IgD-negative memory B cell (primary cell): Measurements from ENCODE around the gene HAGHL. TPM values are rescaled to one million over a fixed set of nuclear protein-coding genes. Genes with fewer than 3 reads are reported as not detected.

Experiments used
- H3K27ac Mint-ChIP-seq, 3 donors: one replicate each; pipeline ENCODE4 v1.8.0; 2020 to 2022; ENCODE audit warnings: mild to moderate bottlenecking in 3 of 3, mixed read lengths in 3 of 3, moderate library complexity in 1 of 3
- H3K27me3 Mint-ChIP-seq: one replicate; pipeline ENCODE4 v1.8.0; 2021; ENCODE audit warnings: mixed read lengths
- H3K36me3 Mint-ChIP-seq: one replicate; pipeline ENCODE4 v1.8.0; 2020; ENCODE audit warnings: mild to moderate bottlenecking, mixed read lengths
- H3K4me1 Mint-ChIP-seq, 3 donors: one replicate each; pipeline ENCODE4 v1.8.0; 2020 to 2022; ENCODE audit warnings: mixed read lengths in 3 of 3, mild to moderate bottlenecking in 1 of 3
- H3K4me3 Mint-ChIP-seq, 4 donors: one replicate each; pipeline ENCODE4 v1.8.0; 2020 to 2022; ENCODE audit warnings: mild to moderate bottlenecking in 4 of 4, mixed read lengths in 4 of 4, moderate library complexity in 3 of 4
- H3K9me3 Mint-ChIP-seq, 3 donors: one replicate each; pipeline ENCODE4 v1.8.0; 2020 to 2021; ENCODE audit warnings: mixed read lengths in 3 of 3, mild to moderate bottlenecking in 1 of 3
- polyA plus RNA-seq: library from polyadenylated mRNA; unstranded; fragments of 300-500 nt; fragmentation: Illumina TruSeq; gene quantifications from one replicate; pipeline ENCODE4 v1.2.3, GENCODE V29; 2021

HAGHL gene, protein sequence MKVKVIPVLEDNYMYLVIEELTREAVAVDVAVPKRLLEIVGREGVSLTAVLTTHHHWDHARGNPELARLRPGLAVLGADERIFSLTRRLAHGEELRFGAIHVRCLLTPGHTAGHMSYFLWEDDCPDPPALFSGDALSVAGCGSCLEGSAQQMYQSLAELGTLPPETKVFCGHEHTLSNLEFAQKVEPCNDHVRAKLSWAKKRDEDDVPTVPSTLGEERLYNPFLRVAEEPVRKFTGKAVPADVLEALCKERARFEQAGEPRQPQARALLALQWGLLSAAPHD
- 10.0 TPM for polyA plus RNA-seq

DNA sequence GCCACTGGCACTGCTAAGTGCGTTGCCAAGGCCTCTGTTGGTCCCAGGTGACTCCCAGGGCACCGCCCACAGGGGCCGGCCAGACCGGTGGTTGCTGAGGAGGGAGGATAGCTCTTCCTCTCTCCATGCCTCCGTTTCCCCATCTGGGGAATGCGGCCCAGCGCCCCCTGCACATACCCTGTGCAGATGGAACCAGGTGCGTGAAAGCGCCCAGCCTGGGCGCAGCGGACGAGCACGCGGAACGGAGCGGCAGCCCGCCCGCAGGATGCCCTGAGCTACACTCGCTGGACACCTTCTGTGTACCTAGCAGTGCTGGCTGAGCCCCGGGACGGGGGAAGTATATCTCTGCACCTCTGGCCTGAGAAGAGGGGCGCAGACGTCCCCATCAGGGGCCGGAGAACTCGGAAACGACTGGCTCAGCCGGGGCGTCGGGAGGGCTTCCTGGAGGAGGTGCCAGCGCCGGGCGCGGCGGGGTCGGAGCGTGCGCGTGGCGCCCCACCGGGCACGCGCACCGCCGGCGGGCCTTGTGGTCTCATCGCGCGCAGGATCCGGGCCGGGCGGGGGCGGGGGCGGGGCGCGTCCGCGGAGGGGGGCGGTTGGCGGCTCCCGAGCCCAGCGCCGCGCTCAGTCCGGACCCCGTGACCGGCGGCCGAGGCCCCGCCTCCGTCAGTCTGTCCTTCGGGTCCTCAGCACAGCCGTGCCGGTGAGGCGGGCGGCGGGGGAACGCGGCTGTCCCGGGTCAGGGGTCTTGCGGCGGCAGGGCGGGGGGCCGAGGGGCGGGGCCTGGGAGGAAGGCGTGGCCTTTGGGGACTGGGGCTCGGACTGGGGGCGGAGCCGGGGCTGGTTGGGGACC, at the start of gene HAGHL, which contains the start of gene CCDC78:
HAGHL (plus strand) TSS at position 669 of the 853 bp plus-strand sequence. CDS start 404 bp downstream, outside the sequence.
CCDC78 (minus strand) TSS at position 6 of the 853 bp plus-strand sequence. CDS start 76 bp downstream, outside the sequence.
- peaks cover 0 to 2% (median 0%) of the 10 kb centered on the region in 3 donors for H3K4me1 Mint-ChIP-seq
- no peaks in the 10 kb centered on the region for H3K9me3 Mint-ChIP-seq
- H3K36me3 Mint-ChIP-seq: no peaks in the 10 kb centered on the region
- no peaks in the 10 kb centered on the region for H3K27me3 Mint-ChIP-seq
- peak within 1 kb of the TSS; percentile 78 to 98 (median 91) for H3K27ac Mint-ChIP-seq
- peak within 1 kb of the TSS; percentile 79 to 97 (median 90) for H3K4me3 Mint-ChIP-seq

DNA sequence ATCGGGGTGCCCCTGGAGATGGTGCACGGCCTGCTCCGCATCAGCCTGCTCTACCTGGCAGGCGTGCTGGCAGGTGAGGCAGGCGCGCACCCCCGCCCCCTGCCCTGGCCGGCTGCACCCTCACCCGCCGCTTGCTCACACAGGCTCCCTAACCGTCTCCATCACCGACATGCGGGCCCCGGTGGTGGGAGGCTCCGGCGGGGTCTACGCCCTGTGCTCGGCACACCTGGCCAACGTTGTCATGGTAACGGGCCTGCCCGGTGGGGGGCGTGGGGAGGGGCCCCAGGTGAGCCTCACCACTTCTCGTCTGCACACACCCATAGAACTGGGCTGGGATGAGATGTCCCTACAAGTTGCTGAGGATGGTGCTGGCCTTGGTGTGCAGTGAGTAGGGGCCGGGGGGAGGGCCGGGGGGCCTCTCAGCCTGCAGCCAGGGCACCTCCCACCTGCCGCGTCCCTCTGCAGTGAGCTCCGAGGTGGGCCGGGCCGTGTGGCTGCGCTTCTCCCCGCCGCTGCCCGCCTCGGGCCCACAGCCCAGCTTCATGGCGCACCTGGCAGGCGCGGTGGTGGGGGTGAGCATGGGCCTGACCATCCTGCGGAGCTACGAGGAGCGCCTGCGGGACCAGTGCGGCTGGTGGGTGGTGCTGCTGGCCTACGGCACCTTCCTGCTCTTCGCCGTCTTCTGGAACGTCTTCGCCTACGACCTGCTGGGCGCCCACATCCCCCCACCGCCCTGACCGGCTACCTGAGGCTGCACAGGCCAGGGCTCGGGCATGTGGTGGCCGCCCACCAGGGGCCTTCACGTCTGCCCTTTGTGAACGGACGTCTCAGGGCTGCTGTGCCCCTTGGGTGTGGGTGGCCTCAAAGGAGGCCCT, 49.4 kb upstream of the HAGHL start:
- no peaks in the 10 kb centered on the region for H3K9me3 Mint-ChIP-seq
- peaks cover 3 to 16% (median 13%) of the 10 kb centered on the region in 3 donors for H3K4me1 Mint-ChIP-seq
- peak overlapping the region in 2 of 3 donors; percentile 59 to 71 for H3K27ac Mint-ChIP-seq
- H3K4me3 Mint-ChIP-seq: peak overlapping the region; percentile 30 to 87 (median 77)
- no peaks in the 10 kb centered on the region for H3K36me3 Mint-ChIP-seq
- peaks cover 5% of the 10 kb centered on the region for H3K27me3 Mint-ChIP-seq

DNA sequence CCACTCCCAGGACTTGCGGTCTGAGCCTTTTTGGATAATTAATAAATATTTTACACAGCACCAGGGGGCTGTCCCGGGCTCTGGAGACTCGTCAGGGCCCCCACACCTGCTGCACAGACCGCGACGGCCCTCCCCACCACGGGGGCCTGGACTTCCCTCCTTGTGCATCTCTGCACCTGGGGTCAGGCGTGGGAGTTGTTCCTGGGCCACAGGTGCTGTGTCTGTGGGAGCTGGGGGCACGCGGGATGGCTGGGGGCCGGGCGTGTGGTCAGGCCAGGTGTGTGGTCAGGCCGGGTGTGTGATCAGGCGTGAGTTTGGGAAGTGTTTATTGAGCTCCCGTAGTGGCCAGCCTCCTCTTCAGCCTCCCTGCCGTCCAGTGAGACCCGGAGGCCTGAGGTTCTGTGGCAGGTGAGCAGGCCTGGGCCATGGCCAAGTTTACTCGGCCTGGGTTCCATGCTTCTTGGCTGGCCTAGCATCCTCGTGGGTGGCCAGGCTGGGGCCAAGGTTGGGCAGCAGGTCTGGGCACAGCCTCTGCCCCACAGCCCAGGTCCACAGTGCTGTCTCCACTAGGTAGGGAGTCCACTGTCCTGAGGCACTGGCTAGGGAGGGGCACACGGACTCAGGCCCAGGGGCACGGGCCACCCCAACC, 48.6 kb upstream of the HAGHL start:
- Mint-ChIP-seq H3K36me3 (no peaks in the 10 kb centered on the region), H3K9me3 (no peaks in the 10 kb centered on the region), H3K4me3 (peak overlapping the region in 2 of 4 donors; percentile 87 to 89), H3K27ac (peak overlapping the region in 1 of 3 donors; percentile 95), H3K27me3 (peaks cover 5% of the 10 kb centered on the region), H3K4me1 (peaks cover 3 to 17% (median 13%) of the 10 kb centered on the region in 3 donors)

DNA sequence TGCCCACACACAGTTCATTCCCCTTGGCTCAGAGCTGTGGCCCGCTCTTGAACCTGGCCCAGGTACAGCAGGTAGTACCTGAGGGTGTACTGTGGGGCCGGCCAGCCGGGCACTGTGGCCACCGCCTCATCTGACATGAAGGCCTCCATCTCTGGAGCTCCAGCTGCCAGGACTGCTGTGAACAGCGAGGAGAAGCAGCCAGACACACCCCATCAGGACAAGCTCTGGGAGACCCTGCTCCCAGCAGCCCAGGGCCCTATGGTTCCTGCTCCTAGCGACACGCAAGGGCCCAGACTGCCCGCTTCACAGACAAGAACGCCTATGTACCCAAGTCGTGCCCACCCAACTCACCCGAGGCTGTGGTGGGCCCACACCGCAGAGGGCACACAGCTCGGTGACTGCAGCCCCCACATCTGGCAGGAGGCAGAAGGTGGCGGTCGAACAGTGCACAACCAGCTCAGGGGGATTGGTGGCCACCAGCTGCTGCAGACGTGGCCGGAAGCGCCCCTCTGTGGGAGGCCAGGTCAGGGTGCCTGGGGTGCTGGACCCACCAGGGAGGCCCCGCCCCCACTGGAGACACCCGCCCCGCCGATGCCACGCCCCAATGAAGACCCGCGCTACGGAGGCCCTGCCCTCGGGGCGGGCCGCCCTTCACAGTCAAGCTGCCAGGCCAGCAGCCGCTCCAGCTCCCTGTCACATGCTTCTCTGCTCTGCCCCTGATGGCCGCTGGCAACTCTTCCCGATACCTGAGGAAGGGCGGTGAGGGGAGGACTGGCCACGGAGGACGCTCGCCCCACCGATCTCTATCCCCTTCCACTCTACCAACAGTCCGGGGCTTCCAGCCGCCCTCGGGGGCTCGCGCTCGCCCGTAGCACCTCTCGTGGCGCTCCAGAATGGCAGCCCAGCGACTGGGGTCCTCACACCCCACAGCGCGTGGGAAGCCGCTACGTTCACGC, 47.8 kb upstream of the HAGHL start:
- Mint-ChIP-seq H3K36me3 (no peaks in the 10 kb centered on the region), H3K9me3 (no peaks in the 10 kb centered on the region), H3K4me1 (peaks cover 3 to 17% (median 13%) of the 10 kb centered on the region in 3 donors), H3K27me3 (peaks cover 5% of the 10 kb centered on the region), H3K4me3 (peak overlapping the region; percentile 76 to 91 (median 88)), H3K27ac (peak overlapping the region in 2 of 3 donors; percentile 80 to 95)

DNA sequence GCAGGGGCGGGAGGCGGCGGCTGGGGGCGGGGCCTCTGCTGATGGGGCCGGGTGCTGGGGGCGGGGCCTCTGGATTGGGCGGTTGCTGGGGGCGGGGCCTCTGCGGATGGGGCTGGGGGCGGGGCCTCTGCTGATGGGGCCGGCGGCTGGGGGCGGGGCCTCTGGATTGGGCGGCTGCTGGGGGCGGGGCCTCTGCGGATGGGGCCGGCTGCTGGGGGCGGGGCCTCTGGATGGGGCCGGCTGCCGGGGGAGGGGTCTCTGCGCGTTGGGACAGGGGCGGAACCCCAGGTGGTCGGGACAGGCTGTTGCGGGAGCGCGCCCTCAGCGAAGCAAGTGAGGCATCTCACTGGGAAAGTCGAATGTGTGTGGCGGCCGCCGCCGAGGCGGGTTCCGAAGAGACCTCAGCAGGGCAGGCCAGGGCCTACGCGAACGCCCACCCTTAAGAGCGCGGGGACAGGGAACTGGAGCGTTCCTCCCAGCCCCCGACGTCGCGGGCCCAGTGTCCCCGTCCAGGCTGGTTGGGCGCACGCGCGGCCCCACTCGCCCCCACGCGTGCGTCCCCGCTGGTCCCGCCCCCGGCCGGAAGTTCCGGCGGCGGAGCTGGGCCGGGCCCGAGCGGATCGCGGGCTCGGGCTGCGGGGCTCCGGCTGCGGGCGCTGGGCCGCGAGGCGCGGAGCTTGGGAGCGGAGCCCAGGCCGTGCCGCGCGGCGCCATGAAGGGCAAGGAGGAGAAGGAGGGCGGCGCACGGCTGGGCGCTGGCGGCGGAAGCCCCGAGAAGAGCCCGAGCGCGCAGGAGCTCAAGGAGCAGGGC, 46.9 kb upstream of the HAGHL start, which contains the start of gene STUB1:
STUB1 (plus strand) TSS at position 597 of the 811 bp plus-strand sequence; CDS start at position 713, 116 bp downstream.
- Mint-ChIP-seq H3K9me3 (no peaks in the 10 kb centered on the region), H3K27ac (peak within 1 kb of the TSS; percentile 80 to 95 (median 91)), H3K27me3 (peaks cover 5% of the 10 kb centered on the region), H3K36me3 (no peaks in the 10 kb centered on the region), H3K4me1 (peaks cover 3 to 17% (median 13%) of the 10 kb centered on the region in 3 donors), H3K4me3 (peak within 1 kb of the TSS; percentile 81 to 93 (median 90))

DNA sequence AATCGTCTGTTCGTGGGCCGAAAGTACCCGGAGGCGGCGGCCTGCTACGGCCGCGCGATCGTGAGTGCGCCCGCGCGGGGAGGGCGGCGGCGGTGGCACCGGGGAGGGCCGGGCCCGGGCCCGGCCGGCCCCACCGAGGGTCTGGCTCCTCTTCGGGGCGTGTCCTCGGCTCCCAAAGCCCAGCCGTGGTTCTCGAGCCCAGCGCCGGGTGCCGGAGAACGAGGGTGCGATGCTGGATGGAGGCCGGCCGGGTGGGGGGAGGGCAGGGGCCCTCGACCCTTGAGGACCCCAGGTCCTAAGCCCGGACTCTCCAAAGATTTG, 46.3 kb upstream of the HAGHL start:
- Mint-ChIP-seq H3K27me3 (peaks cover 2% of the 10 kb centered on the region), H3K9me3 (no peaks in the 10 kb centered on the region), H3K36me3 (no peaks in the 10 kb centered on the region), H3K4me3 (peak overlapping the region; percentile 51 to 92 (median 84)), H3K4me1 (peaks cover 3 to 17% (median 13%) of the 10 kb centered on the region in 3 donors), H3K27ac (peak overlapping the region in 2 of 3 donors; percentile 31 to 92)

DNA sequence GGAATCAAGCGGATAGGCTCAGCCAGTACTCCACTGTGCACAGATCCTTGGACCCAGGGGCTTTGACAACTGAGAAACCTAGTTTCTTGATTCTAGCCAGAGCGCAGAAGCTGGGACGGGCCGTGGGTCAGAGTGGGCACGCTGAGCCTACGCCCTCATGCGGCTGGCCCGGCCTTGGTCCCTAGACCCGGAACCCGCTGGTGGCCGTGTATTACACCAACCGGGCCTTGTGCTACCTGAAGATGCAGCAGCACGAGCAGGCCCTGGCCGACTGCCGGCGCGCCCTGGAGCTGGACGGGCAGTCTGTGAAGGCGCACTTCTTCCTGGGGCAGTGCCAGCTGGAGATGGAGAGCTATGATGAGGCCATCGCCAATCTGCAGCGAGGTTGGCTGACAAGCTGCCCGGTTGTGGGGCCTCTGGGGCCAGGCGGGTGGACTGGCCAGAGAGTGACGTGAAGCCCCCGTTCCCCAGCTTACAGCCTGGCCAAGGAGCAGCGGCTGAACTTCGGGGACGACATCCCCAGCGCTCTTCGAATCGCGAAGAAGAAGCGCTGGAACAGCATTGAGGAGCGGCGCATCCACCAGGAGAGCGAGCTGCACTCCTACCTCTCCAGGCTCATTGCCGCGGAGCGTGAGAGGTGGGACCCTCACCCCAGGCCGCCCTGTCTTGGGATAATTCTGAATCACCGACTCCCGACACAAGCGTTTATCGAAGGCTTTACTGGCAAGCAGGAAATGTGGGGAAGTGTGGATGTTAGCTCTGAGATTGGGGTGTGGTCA, 45.8 kb upstream of the HAGHL start:
- H3K4me1 Mint-ChIP-seq: peaks cover 3 to 17% (median 13%) of the 10 kb centered on the region in 3 donors
- H3K36me3 Mint-ChIP-seq: no peaks in the 10 kb centered on the region
- peak overlapping the region; percentile 39 to 92 (median 84) for H3K4me3 Mint-ChIP-seq
- no peaks in the 10 kb centered on the region for H3K9me3 Mint-ChIP-seq
- H3K27ac Mint-ChIP-seq: peak overlapping the region in 1 of 3 donors; percentile 92
- H3K27me3 Mint-ChIP-seq: peaks cover 2% of the 10 kb centered on the region

DNA sequence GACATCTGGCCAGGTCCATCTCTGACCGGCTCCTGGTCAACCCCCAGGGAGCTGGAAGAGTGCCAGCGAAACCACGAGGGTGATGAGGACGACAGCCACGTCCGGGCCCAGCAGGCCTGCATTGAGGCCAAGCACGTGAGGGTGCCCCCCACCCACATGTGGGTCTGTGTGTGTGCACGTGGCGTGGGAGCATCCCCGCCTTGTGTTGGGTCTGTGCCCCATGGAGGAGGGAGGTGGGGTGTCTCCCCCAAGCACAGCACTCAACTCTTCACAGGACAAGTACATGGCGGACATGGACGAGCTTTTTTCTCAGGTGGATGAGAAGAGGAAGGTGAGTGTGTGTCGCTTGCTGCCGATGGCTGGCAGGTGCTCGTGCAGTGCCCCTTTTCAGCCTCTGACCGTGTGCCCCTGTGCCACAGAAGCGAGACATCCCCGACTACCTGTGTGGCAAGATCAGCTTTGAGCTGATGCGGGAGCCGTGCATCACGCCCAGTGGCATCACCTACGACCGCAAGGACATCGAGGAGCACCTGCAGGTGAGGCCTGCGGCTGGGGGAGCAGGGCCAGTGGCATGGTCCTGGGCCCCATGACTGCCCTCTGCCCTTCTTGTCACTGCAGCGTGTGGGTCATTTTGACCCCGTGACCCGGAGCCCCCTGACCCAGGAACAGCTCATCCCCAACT, 45.0 kb upstream of the HAGHL start:
- Mint-ChIP-seq H3K4me1 (peaks cover 3 to 14% (median 10%) of the 10 kb centered on the region in 3 donors), H3K36me3 (no peaks in the 10 kb centered on the region), H3K27ac (peak overlapping the region in 2 of 3 donors; percentile 63 to 92), H3K9me3 (no peaks in the 10 kb centered on the region), H3K27me3 (peaks cover under 1% of the 10 kb centered on the region), H3K4me3 (peak overlapping the region; percentile 5 to 92 (median 84))

DNA sequence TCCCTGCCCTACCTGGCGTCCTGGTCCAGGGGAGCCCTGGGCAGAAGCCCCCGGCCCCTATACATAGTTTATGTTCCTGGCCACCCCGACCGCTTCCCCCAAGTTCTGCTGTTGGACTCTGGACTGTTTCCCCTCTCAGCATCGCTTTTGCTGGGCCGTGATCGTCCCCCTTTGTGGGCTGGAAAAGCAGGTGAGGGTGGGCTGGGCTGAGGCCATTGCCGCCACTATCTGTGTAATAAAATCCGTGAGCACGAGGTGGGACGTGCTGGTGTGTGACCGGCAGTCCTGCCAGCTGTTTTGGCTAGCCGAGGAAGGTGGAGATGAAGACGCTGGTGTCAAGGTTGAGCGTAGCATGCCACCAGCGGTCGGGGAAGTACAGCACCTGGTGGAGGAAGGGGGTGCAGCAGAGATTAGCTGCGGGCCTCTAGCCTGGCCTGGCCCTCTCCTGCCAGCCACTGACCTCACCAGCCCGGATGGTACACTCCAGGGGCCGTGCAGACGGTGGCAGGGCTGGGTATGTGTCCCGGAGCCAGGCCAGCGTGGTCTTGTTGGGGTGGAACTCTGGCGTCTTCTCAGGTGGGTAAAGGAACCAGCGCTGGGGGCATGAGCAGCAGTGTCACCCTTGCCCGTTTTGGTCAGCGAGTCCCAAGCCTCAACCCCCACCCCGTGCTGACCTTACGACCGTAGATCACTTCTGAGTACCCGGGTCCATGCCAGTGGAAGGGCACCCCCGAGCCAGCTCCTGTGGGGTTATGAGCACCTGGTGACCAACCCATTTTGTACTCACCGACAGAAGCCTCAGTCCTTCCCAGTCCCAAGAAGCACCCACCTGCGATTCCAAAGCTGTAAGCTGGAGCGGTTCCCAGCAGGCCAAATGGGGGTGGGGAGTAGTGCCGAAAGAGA, 44.2 kb upstream of the HAGHL start:
- Mint-ChIP-seq H3K4me1 (peaks cover 3 to 12% (median 10%) of the 10 kb centered on the region in 3 donors), H3K27ac (peak overlapping the region; percentile 63 to 88 (median 81)), H3K4me3 (peak overlapping the region; percentile 81 to 90 (median 86)), H3K27me3 (no peaks in the 10 kb centered on the region), H3K9me3 (no peaks in the 10 kb centered on the region), H3K36me3 (no peaks in the 10 kb centered on the region)

DNA sequence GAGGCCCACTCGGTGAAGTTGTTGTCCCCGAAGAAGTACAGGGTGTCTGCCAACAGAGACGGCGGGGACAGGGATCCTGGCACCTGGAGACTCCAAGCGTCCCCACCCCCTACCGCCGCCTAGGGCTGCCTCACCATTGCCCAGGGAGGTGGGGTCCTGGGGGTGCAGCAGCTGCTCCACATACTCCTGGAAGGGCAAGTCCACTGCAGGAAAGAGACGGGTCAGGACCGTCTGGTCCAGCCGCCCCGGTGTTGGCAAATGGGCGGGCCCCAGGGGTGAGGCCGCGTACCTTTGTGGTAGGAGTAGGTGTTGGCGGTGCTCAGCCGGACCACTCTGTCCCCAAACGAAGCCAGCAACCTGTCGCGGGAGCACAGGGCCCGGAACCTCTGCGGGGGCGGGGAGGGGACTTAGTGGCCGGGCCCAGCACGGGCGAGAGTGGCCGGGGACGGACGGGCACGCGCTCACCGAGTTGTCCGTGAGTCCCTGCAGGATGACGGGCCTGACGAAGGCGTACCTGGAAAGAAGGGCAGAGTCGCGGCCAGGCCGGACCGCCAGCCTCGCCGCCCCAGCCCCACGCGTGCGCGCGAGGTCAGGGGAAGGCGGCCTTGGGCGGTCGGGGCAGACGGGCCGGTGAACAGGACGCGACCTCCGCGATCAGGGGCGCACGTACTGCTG, 43.4 kb upstream of the HAGHL start:
- no peaks in the 10 kb centered on the region for H3K27me3 Mint-ChIP-seq
- peaks cover 3 to 12% (median 10%) of the 10 kb centered on the region in 3 donors for H3K4me1 Mint-ChIP-seq
- H3K36me3 Mint-ChIP-seq: no peaks in the 10 kb centered on the region
- H3K9me3 Mint-ChIP-seq: no peaks in the 10 kb centered on the region
- peak overlapping the region; percentile 81 to 90 (median 88) for H3K4me3 Mint-ChIP-seq
- peak overlapping the region; percentile 31 to 93 (median 39) for H3K27ac Mint-ChIP-seq
